GM12874 (cell line): Measurements from ENCODE around the gene UGCG.

Experiments
- TF ChIP-seq, protein P1 (sequence below): IDR thresholded peaks from 2 replicates; pipeline ENCODE4 v1.5.1; 2011; ENCODE audit warnings: low read depth, mild to moderate bottlenecking, control low read depth, low read length, moderate library complexity; ENCODE audit not compliant: insufficient read depth

UGCG gene

GRCh38 chr9:111895996-111896941 is at the start of gene UGCG:
Gene UGCG, plus strand, starts transcription at chr9:111896814. Its CDS starts 402 bp downstream, at chr9:111897216.
- TF ChIP-seq, protein P1, sequence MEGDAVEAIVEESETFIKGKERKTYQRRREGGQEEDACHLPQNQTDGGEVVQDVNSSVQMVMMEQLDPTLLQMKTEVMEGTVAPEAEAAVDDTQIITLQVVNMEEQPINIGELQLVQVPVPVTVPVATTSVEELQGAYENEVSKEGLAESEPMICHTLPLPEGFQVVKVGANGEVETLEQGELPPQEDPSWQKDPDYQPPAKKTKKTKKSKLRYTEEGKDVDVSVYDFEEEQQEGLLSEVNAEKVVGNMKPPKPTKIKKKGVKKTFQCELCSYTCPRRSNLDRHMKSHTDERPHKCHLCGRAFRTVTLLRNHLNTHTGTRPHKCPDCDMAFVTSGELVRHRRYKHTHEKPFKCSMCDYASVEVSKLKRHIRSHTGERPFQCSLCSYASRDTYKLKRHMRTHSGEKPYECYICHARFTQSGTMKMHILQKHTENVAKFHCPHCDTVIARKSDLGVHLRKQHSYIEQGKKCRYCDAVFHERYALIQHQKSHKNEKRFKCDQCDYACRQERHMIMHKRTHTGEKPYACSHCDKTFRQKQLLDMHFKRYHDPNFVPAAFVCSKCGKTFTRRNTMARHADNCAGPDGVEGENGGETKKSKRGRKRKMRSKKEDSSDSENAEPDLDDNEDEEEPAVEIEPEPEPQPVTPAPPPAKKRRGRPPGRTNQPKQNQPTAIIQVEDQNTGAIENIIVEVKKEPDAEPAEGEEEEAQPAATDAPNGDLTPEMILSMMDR, result no peak

- TF ChIP-seq, protein P1, result no peak
Observed at GRCh38 chr9:111851553-111851952, 45.1 kb upstream of the UGCG start.

- TF ChIP-seq, protein P1, result no peak
Observed at GRCh38 chr9:111852291-111852690, 44.3 kb upstream of the UGCG start.

GRCh38 chr9:111853450-111853827 is 43.2 kb upstream of the UGCG start:
- TF ChIP-seq, protein P1, result no peak

DNA sequence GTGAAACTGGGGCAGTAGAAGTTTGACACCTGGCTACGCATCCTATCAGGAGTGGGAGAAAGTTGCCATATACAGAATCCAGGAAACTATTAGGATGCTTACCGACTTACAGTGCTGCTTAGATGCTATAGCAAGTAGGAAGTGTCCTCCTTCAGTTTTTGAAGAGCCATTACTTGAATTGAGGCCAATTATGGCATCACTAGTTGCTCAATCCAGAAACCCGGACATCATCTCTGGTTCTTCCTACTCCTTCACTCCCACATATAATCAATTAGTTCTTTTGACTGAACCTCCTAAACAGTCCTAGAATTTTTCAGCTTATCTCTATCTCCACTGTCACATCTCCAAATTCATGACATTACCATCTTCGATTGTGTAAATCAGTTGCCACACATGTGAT is 41.8 kb upstream of the UGCG start:
- TF ChIP-seq, protein P1, result no peak

- TF ChIP-seq, protein P1, result no peak
Observed at GRCh38 chr9:111857555-111858211, 38.9 kb upstream of the UGCG start.

DNA sequence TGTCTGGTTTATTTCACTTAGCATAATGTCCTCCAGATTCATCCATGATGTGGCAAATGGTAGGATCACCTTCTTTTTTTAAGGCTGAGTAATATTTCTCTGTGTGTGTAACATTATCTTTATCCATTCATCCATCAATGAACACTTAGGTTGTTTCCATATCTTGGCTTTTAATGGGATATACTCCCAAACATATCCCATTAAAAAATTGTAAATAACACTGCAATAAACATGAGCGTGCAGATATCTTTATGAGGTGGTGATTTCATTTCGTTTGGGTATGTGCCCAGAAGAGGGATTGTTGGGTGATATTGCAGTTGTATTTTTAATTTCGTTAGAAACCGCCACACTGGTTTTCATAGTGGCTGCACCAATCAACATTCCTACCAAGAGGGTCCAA is 36.2 kb upstream of the UGCG start:
- TF ChIP-seq, protein P1, result no peak
